NCI-H1105 treated with DMSO at 0.1 percent for 48 hours (cell line): ENCODE measurements around the gene EMC9.

Experiments used
- DNase-seq: peaks from one replicate; lab custom pipeline; 2025; lab: John Stamatoyannopoulos, UW

Gene EMC9

DNA sequence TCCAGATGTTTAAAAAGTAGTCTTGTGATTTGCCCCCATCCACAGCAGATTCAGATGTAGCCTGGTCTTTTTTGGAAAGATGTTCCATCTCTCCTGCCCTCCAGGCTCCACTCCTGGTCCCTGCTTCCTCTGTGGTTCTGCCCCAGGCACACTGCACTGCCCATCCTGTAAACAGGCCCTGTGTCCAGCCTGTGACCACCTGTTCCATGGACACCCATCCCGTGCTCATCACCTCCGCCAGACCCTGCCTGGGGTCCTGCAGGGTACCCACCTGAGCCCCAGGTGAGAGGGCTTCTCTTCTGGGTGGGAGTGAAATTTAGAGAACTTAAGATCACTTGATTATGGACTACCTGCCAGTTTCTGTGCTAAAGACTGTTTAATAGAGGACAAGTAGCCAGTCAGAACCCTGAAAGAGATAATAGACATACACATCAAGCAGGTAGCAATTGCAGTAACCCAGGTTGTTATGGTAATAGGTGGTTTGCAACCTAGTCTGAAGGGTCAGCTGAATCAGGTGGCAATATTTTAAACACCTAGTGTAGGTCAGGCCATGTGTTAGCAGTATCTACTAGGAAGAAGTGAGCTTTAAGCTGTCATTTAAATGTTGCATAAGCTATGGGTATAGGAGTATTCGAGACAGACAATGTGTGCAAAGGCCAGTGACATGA, 8.0 kb upstream of the EMC9 start:
- no peak for DNase-seq

GRCh38 chr14:24147761-24148428, 6.5 kb upstream of the EMC9 start:
- no peak for DNase-seq

GRCh38 chr14:24146978-24147760, 5.8 kb upstream of the EMC9 start, which contains the start of gene RNF31:
Gene RNF31, plus strand, starts transcription at chr14:24147498. Its CDS starts 201 bp downstream, at chr14:24147699.
- DNase-seq, result peak; percentile 98

DNA sequence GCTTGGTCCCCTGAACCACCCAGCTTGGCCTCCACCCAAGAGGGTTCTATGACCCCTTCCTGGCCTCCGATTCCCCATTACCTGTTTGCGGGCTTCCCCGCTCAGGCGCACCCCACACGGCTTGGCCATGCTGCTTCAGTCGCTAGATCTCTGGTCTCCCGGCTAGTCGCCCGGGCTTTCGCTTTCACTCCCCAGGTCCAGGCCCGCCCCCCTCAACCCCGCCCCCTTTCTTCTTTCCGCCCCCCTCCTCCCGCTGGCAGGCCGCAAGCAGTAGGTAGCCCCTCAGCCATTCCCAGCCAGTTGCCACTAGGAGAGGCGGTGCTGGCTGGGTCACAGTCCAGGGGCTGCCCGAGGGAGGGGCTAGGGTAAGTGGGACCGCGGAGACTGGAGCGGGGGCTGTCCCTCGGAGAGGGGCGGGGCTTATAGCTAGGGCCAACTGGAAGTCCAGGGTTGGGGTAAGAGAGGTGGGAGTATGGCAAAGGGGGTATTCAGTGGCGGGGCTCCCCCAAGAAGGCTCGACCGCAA, 5.1 kb upstream of the EMC9 start, which contains the start of gene PSME2:
Gene PSME2, minus strand, starts transcription at position 158 of the 525 bp plus-strand sequence. Its CDS starts 29 bp downstream, at position 129.
- peak; percentile 98 for DNase-seq

DNA sequence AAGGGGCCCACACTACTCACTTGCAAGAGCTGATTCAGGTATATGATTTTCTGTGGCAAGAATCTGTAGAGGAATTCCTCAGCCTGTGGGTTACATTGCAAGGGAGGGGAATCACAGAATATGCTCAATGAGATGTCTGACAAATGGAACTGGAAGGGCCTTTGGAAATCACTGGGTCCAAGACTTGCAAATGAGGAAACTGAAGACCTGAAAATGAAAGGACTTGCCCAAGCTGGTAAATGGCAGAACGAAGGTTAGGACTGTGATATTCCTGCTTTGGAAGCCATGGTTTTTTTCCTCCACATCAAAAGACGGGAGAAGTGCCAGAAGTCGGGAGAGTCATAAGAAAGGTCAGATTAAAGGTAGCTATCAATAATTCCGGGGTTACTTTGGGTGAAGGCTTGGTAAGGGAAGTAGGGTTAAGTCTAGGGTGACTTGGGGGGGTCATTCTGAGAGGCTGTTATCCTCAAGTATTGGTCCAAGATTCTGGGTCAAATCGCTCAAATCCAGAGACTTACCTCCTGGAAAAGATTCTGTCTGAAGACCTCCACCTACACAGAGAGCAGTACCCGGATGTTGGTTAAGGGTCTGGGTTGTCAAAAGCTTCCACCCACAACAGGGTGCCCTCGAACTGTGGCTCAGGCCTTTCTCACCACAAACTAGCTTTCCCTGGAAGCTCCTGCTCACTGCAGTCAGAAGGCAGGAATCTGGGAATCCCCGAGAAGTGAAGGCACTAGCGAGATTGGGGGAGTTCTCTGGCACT, 4.5 kb upstream of the EMC9 start:
- DNase-seq, result peak; percentile 50

DNA sequence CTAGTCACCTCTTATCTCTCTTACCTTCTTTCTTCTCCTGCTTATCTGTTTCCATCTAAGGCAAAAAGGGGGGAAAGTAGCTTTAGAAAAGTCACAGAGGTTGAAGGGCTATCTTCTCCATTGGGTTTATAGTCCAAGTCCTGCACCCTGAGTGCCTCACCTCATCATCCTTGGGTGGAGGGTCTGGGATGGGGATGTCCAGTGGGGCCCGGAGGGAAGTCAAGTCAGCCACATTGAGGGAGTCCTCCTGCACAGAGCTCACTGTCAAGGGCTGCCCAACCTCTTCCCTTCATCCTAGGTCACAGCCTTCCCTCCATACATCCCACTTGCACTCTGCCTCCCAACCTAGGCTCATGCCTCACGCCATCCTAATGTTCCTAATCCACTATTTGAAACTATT, 3.8 kb upstream of the EMC9 start:
- no peak for DNase-seq

DNA sequence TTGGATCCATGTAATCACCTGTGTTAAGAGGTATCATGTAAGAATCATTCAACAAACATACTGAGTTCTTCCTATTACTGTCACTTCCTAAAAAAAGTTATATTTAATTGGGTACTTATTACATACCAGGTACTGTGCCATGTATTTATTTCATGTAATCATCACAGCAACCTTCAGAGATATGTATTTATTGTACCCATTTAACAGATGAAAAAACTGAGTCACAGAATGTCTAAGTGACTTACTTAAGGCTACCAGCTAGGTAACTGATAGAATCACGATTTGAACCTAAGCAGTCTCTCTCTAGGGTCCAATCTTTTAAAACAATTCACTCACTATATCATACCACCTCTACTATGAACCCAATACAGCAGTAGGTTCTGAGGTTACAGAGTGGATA, 3.1 kb upstream of the EMC9 start:
- DNase-seq, result no peak

- DNase-seq, result no peak
Measured at GRCh38 chr14:24143511-24143910, 2.1 kb upstream of the EMC9 start.

GRCh38 chr14:24139272-24139934, 2.0 kb downstream of the EMC9 start:
- DNase-seq, result no peak

- no peak for DNase-seq
Measured at GRCh38 chr14:24138396-24139271, 2.8 kb downstream of the EMC9 start.

DNA sequence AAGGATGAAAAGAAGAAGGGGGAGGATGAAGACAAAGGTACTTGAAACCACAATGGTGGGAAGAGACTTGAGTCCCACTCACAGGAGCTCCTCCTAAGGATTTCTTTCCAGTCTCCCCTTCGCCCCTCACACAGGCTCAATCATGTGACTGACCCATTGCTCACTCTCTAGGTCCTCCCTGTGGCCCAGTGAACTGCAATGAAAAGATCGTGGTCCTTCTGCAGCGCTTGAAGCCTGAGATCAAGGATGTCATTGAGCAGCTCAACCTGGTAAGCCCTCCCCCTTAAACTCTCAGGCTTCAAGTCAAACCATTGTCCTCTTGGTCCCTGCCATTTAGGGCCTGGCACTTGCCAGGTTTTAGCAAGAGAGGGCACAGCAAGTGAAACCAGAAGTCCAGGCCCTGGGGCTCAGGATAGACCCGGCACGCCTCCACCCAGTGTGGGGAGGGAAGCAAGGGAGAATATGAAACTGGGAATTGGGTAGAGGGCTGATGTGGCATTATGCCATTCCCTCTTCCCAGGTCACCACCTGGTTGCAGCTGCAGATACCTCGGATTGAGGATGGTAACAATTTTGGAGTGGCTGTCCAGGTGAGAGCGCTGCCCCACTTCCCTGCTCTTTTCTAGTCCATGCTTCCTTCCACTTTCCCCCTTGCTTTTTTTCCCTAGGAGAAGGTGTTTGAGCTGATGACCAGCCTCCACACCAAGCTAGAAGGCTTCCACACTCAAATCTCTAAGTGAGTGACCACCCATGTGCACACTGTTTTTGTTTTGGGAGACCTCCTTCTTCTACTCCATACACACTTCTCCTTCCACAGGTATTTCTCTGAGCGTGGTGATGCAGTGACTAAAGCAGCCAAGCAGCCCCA, 3.6 kb downstream of the EMC9 start:
- DNase-seq, result no peak

GRCh38 chr14:24136684-24137528, 4.5 kb downstream of the EMC9 start:
- no peak for DNase-seq

GRCh38 chr14:24135834-24136683, 5.3 kb downstream of the EMC9 start, which contains the start of gene PSME1:
Gene PSME1, plus strand, starts transcription at chr14:24136194. Its CDS starts 69 bp downstream, at chr14:24136263.
- DNase-seq, result peak; percentile 92

DNA sequence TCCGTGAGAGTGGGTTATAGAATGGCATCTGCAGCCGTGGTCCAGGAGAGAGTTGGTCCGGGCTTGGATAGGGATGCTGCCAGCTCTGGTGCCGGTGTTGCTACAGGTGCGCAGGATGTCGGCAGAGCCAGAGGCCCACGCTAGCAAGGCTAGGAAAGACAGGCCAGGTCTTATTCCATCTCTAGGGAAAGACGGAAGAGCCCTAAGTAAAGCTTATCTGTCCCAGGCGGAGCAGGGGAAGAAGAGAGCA, 5.9 kb downstream of the EMC9 start:
- DNase-seq, result no peak

DNA sequence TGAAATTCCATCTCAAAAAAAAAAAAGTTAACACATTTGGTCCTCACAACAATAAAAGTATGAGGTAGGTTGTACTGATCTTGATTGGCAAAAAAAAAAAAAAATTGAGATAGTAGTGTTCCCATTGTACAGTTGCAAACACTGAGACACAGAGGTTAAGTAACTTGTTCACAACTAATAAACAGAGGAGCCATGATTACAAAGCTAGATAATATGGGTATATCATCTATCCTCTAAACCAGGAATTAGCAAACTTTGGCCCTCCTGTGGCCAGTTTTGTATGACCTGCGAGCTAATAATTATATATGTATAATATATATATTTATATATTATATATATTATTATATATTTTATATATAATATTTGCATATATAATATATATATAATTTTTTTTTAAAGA, 7.7 kb downstream of the EMC9 start:
- no peak for DNase-seq

- no peak for DNase-seq
Measured at GRCh38 chr14:24132976-24133375, 8.4 kb downstream of the EMC9 start.

DNA sequence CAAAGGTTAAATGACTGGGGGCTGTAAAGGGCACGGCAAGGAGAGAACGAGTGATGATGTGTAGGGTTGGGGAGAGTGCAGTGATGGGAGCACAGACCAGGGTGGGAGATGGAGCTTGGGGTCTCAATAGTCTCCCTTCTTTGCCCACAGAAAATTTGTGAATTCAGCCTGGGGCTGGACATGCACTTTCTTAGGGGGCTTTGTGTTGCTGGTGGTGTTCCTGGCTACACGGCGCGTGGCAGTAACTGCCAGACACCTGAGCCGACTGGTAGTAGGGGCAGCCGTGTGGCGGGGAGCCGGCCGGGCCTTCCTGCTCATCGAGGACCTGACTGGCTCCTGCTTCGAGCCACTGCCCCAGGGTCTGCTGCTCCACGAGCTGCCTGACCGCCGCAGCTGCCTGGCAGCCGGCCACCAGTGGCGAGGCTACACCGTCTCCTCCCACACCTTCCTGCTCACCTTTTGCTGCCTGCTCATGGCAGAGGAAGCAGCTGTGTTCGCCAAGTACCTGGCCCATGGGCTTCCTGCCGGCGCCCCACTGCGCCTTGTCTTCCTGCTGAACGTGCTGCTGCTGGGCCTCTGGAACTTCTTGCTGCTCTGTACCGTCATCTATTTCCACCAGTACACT, 9.2 kb downstream of the EMC9 start:
- DNase-seq, result peak; percentile 66
